22Rv1 (cell line): ENCODE data around the gene SCGB3A1.

Experiments
- CTCF ChIP-seq: fragments of 450-650 bp; IDR thresholded peaks from 2 replicates; pipeline ENCODE4 v1.5.1; 2017; ENCODE audit warnings: mild to moderate bottlenecking
- ZFX ChIP-seq: fragments of 450-650 bp; IDR thresholded peaks from 2 replicates; pipeline ENCODE4 v1.6.1; 2017; ENCODE audit warnings: antibody characterized with exemption, borderline replicate concordance

GRCh38 chr5:180600554-180601041 lies 9.3 kb upstream of the SCGB3A1 start:
- TF ChIP-seq CTCF (no peak), ZFX (no peak)
